Vagina (tissue), 2 donors: ENCODE results near the gene RALGAPA2.

Source experiments
- CTCF ChIP-seq, 3 experiments: fragments of 450-650 bp in 2 of 3; fragments of 200-600 bp in 1 of 3; sonication (generic) in 1 of 3; IDR thresholded peaks; one replicate each; pipeline ENCODE4 v1.5.1; 2017 to 2019; ENCODE audit warnings: antibody characterized with exemption in 3 of 3, mild to moderate bottlenecking in 2 of 3, moderate library complexity in 2 of 3
- POLR2A ChIP-seq, 2 donors: fragments of 450-650 bp; IDR thresholded peaks; one replicate each; pipeline ENCODE4 v1.6.1; 2017; ENCODE audit warnings: antibody characterized with exemption in 2 of 2, mild to moderate bottlenecking in 2 of 2, moderate library complexity in 2 of 2
- POLR2AphosphoS5 ChIP-seq, 2 donors: sonication (generic); formaldehyde crosslinking; IDR thresholded peaks; one replicate each; pipeline ENCODE4 v1.9.0; 2017; ENCODE audit warnings: antibody characterized with exemption in 2 of 2, mild to moderate bottlenecking in 2 of 2, low read depth in 1 of 2; ENCODE audit not compliant: insufficient read depth in 1 of 2

GRCh38 chr20:20483328-20483727, 229.1 kb downstream of the RALGAPA2 start:
- TF ChIP-seq CTCF (IDR thresholded peaks at IDR 0.05) (no peak), POLR2A (IDR thresholded peaks at IDR 0.05) (no peak), POLR2AphosphoS5 (IDR thresholded peaks at IDR 0.05; ENCODE audit: insufficient read depth in 1 of 2, low read depth in 1 of 2) (no peak)
